ENCODE results near the gene KDM4C. TPM values are rescaled to one million over a fixed set of nuclear protein-coding genes. Genes with fewer than 3 reads are reported as not detected.

The KDM4C gene
- total and polyA plus RNA-seq, 10 donors: 11.1 to 85.5 (median 61.9) TPM

DNA sequence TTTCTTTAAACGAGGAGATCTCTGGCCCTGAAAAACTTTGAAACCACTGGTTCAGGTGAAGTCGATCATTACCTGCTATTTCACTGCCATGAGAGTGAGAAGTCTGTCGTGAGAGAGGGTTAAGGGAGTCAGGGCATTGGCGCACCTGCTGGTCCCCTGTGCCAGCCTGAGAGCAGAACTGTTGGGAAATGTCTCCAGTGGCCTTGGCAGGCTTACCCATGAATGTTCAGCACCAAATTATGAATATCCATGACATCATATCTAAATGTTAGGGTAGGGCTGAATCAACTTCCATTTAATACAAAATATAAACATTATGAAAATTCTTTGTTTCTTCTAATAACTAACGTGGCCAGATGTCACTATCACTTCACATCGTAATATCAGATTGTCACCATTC, 379.3 kb downstream of the KDM4C start:
- no peaks in the 10 kb centered on the region for H3K27me3 ChIP-seq (replicated peaks in 1 of 7)
- H3K9me3 ChIP-seq: no peaks in the 10 kb centered on the region
- H3K4me3 ChIP-seq: no peak overlapping the region
- intact Hi-C loops (cut with DNase I; ENCODE audit: low total_unique reads): no loop called here
- DNase-seq: no peak
- no peaks in the 10 kb centered on the region for H3K4me1 ChIP-seq
- no peak for TF ChIP-seq POLR2A (IDR thresholded peaks at IDR 0.05)
- no peak for TF ChIP-seq POLR2AphosphoS5 (IDR thresholded peaks at IDR 0.05)
- no peak for TF ChIP-seq CTCF (IDR thresholded peaks at IDR 0.05 in 8 of 11, conservative IDR thresholded peaks at IDR 0.05 in 3 of 11)
- WGBS, 5 donors: 93 to 98% (median 97%) methylated on average over 6 of the region's 6 CpGs
- peaks cover 0 to 93% (median 27%) of the 10 kb centered on the region in 6 donors for H3K36me3 ChIP-seq
- no peak overlapping the region for H3K27ac ChIP-seq

GRCh38 chr9:7137571-7137970, 379.8 kb downstream of the KDM4C start:
- H3K4me1 ChIP-seq: no peaks in the 10 kb centered on the region
- H3K4me3 ChIP-seq: no peak overlapping the region
- peaks cover 0 to 89% (median 25%) of the 10 kb centered on the region in 6 donors for H3K36me3 ChIP-seq
- no peaks in the 10 kb centered on the region for H3K9me3 ChIP-seq
- no peak for DNase-seq
- no peak overlapping the region for H3K27ac ChIP-seq
- 91 to 96% (median 95%) methylated on average over 5 of the region's 5 CpGs for WGBS, 5 donors
- H3K27me3 ChIP-seq (replicated peaks in 1 of 7): no peaks in the 10 kb centered on the region
- intact Hi-C loops (cut with DNase I; ENCODE audit: low total_unique reads): no loop called here
- TF ChIP-seq POLR2AphosphoS5 (IDR thresholded peaks at IDR 0.05): no peak
- no peak for TF ChIP-seq POLR2A (IDR thresholded peaks at IDR 0.05)
- no peak for TF ChIP-seq CTCF (IDR thresholded peaks at IDR 0.05 in 8 of 11, conservative IDR thresholded peaks at IDR 0.05 in 3 of 11)

GRCh38 chr9:7139886-7140285, 382.1 kb downstream of the KDM4C start:
- H3K27ac ChIP-seq: no peak overlapping the region
- no peaks in the 10 kb centered on the region for H3K4me1 ChIP-seq
- H3K27me3 ChIP-seq (replicated peaks in 1 of 7): no peaks in the 10 kb centered on the region
- H3K36me3 ChIP-seq: peaks cover 0 to 89% (median 13%) of the 10 kb centered on the region in 6 donors
- H3K4me3 ChIP-seq: no peak overlapping the region
- WGBS, 5 donors: 94 to 99% (median 96%) methylated on average over 4 of the region's 4 CpGs
- intact Hi-C loops (cut with DNase I; ENCODE audit: low total_unique reads): no loop called here
- no peak for DNase-seq
- TF ChIP-seq POLR2AphosphoS5 (IDR thresholded peaks at IDR 0.05) (no peak), CTCF (IDR thresholded peaks at IDR 0.05 in 8 of 11, conservative IDR thresholded peaks at IDR 0.05 in 3 of 11) (no peak), POLR2A (IDR thresholded peaks at IDR 0.05) (no peak)
- no peaks in the 10 kb centered on the region for H3K9me3 ChIP-seq

DNA sequence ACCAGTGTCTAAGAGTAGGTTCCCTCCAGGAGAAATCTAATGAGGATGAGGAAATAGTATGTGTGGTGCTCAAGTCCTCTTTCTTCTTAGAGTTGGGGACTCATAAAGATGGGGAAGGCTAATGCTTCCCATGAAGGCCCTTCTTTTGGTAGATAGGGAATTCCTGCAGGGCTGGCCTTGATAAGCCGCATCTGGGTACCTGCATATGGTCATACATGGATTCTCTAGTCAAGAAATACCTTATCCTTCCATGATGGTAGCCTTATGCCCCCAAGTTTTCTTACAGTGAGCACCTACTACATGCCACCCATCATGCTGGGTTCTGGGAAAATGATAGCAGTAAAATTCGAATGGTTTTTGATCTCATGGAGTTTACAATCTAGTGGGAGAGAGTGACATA, 382.6 kb downstream of the KDM4C start:
- 93 to 100% (median 97%) methylated on average over 2 of the region's 2 CpGs for WGBS, 5 donors
- Histone ChIP-seq H3K36me3 (peaks cover 0 to 89% (median 10%) of the 10 kb centered on the region in 6 donors), H3K4me1 (no peaks in the 10 kb centered on the region), H3K27ac (no peak overlapping the region), H3K27me3 (replicated peaks in 1 of 7) (no peaks in the 10 kb centered on the region), H3K9me3 (no peaks in the 10 kb centered on the region), H3K4me3 (no peak overlapping the region)
- intact Hi-C loops (cut with DNase I; ENCODE audit: low total_unique reads): no loop called here
- no peak for DNase-seq
- TF ChIP-seq POLR2A (IDR thresholded peaks at IDR 0.05) (no peak), CTCF (IDR thresholded peaks at IDR 0.05 in 8 of 11, conservative IDR thresholded peaks at IDR 0.05 in 3 of 11) (no peak), POLR2AphosphoS5 (IDR thresholded peaks at IDR 0.05) (no peak)
